HepG2 (cell line): ENCODE results near the gene SULT2A1. TPM values are rescaled to one million over a fixed set of nuclear protein-coding genes. Genes with fewer than 3 reads are reported as not detected.
A peak's percentile ranks its signal among the peaks of the same experiment; 100 is the strongest.

ENCODE experiments used
- ESRRA ChIP-seq: sonication (generic); formaldehyde crosslinking; IDR thresholded peaks from 2 replicates; pipeline ENCODE4 v1.5.1; 2020; ENCODE audit warnings: mild to moderate bottlenecking, low read depth, missing genetic modification reagents
- GABPB1 ChIP-seq: IDR thresholded peaks from 2 replicates; pipeline ENCODE4 v1.6.1; 2016; ENCODE audit warnings: mild to moderate bottlenecking, missing genetic modification reagents, moderate library complexity, missing compliant biosample characterization
- GZF1 ChIP-seq: sonication (generic); formaldehyde crosslinking; IDR thresholded peaks from 2 replicates; pipeline ENCODE4 v1.5.1; 2020; ENCODE audit warnings: mild to moderate bottlenecking, missing genetic modification reagents
- KLF15 ChIP-seq: sonication (generic); formaldehyde crosslinking; IDR thresholded peaks from 2 replicates; pipeline ENCODE4 v1.8.1; 2023; ENCODE audit warnings: borderline replicate concordance, mild to moderate bottlenecking, inconsistent platforms, missing genetic modification reagents, mixed read lengths
- MED8 ChIP-seq: sonication (generic); formaldehyde crosslinking; IDR thresholded peaks from 2 replicates; pipeline ENCODE4 v1.8.1; 2023; ENCODE audit warnings: mild to moderate bottlenecking, missing genetic modification reagents; ENCODE audit not compliant: insufficient replicate concordance
- MYNN ChIP-seq: sonication (generic); formaldehyde crosslinking; IDR thresholded peaks from 2 replicates; pipeline ENCODE4 v1.4.0; 2020; ENCODE audit warnings: mild to moderate bottlenecking, low read depth, missing genetic modification reagents
- SOX13 ChIP-seq, 3 experiments: fragments of 450-650 bp in 1 of 3; sonication (generic) in 1 of 3; formaldehyde crosslinking in 1 of 3; IDR thresholded peaks in 2 of 3; conservative IDR thresholded peaks in 1 of 3; 2 replicates each; pipeline versions ENCODE4 v1.5.0 to v1.6.1; 2016 to 2020; ENCODE audit warnings: antibody characterized with exemption in 1 of 3, mild to moderate bottlenecking in 1 of 3, missing compliant biosample characterization in 1 of 3, missing genetic modification reagents in 1 of 3, moderate library complexity in 1 of 3
- TCF7L2 ChIP-seq: IDR thresholded peaks from 2 replicates; pipeline ENCODE4 v1.6.1; 2011; ENCODE audit warnings: mild to moderate bottlenecking, low read depth, low read length, moderate library complexity
- ZBTB20 ChIP-seq: sonication (generic); formaldehyde crosslinking; IDR thresholded peaks from 2 replicates; pipeline ENCODE4 v1.8.1; 2023; ENCODE audit warnings: missing genetic modification reagents, low read depth, mild to moderate bottlenecking, borderline replicate concordance
- ZBTB21 ChIP-seq: sonication (generic); formaldehyde crosslinking; IDR thresholded peaks from 2 replicates; pipeline ENCODE4 v1.4.0; 2020; ENCODE audit warnings: missing genetic modification reagents
- ZNF136 ChIP-seq: sonication (generic); formaldehyde crosslinking; IDR thresholded peaks from 2 replicates; pipeline ENCODE4 v1.8.1; 2022; ENCODE audit warnings: low read depth, mild to moderate bottlenecking, moderate library complexity, missing genetic modification reagents
- ZNF510 ChIP-seq: sonication (generic); formaldehyde crosslinking; IDR thresholded peaks from 2 replicates; pipeline ENCODE4 v1.4.0; 2020; ENCODE audit warnings: low read depth, mild to moderate bottlenecking, missing genetic modification reagents
- ZNF629 ChIP-seq: sonication (generic); formaldehyde crosslinking; conservative IDR thresholded peaks from 2 replicates; pipeline ENCODE4 v1.5.0; 2020; ENCODE audit warnings: missing genetic modification reagents
- ZNF788 ChIP-seq: sonication (generic); formaldehyde crosslinking; IDR thresholded peaks from 2 replicates; pipeline ENCODE4 v1.5.0; 2020; ENCODE audit warnings: mild to moderate bottlenecking, missing genetic modification reagents, borderline replicate concordance
- polyA plus RNA-seq, 8 experiments: library from polyadenylated mRNA; depleted of rRNA in 3 of 8; stranded (reverse) in 7 of 8; unstranded in 1 of 8; fragments of >200 nt; fragmentation: Illumina TruSeq in 4 of 8; extraction: Trizol in 4 of 8; gene quantifications; 2 replicates each; pipeline versions ENCODE4 v1.2.1 to v1.2.3, GENCODE V29; 2011 to 2016; ENCODE audit warnings: low read depth in 4 of 8, missing spikeins in 1 of 8, mixed read lengths in 1 of 8; ENCODE audit not compliant: insufficient read depth in 1 of 8
- total RNA-seq, 5 experiments: library from RNA; depleted of rRNA; stranded (reverse); fragments of >200 nt; fragmentation: Illumina TruSeq; extraction: Trizol; gene quantifications; 2 replicates each; pipeline ENCODE4 v1.2.3, GENCODE V29; 2016; ENCODE audit warnings: low read depth in 1 of 5
- TF ChIP-seq, protein P1 (sequence below): sonication (generic); formaldehyde crosslinking; IDR thresholded peaks from 2 replicates; pipeline ENCODE4 v1.4.0; 2020; ENCODE audit warnings: mild to moderate bottlenecking, missing genetic modification reagents
- TF ChIP-seq, protein P2 (sequence below): sonication (generic); formaldehyde crosslinking; IDR thresholded peaks from 2 replicates; pipeline ENCODE4 v1.8.0; 2022; ENCODE audit warnings: mild to moderate bottlenecking, missing genetic modification reagents
- TF ChIP-seq, protein P3 (sequence below): sonication (generic); formaldehyde crosslinking; IDR thresholded peaks from 2 replicates; pipeline ENCODE4 v1.5.0; 2020; ENCODE audit warnings: mild to moderate bottlenecking, missing genetic modification reagents, borderline replicate concordance
- TF ChIP-seq, protein P4 (sequence below): sonication (generic); formaldehyde crosslinking; IDR thresholded peaks from 2 replicates; pipeline ENCODE4 v1.8.1; 2023; ENCODE audit warnings: mild to moderate bottlenecking, inconsistent platforms, moderate library complexity, missing genetic modification reagents, borderline replicate concordance

SULT2A1 gene
- total and polyA plus RNA-seq, 2 of the 13 experiments (the other 11 are each of a cell fraction or from before 2014, with no cell fraction given), result 137 to 193 TPM

DNA sequence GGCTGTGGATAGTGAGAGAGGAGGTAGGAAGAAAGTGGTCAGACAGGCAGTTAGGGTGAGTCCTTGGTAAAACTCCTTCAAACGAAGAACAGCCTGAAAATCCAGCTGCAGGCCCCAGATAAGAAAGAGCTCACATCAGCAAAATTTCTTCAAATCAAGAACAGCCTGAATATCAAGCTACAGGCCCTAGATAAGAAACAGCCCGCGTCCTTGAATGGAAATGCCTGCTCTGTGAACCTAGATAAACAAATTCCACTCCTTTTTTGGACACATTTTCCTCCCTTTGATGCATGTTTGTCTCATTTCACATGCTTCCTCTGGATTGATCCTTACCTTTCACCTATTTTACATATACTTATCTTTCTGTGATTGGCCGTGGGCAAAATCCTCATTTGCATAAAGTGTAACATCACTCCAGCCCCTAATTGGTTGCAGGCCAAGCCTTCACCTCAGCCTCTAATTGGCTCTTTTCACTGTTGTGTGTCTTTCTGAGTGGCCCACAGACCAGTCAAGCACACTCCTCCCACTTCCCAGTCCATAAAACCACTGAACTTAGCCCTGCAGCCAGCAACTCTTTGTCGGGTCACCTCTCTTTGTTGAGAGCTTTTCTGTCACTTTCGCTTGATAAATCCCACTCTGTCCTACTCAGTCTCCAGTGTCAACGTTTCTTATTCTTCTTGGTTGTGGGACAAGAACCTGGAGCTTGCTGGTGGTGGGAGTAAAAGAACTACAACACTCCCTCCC lies 6.0 kb upstream of the SULT2A1 start (continued):
- TF ChIP-seq, protein P1, sequence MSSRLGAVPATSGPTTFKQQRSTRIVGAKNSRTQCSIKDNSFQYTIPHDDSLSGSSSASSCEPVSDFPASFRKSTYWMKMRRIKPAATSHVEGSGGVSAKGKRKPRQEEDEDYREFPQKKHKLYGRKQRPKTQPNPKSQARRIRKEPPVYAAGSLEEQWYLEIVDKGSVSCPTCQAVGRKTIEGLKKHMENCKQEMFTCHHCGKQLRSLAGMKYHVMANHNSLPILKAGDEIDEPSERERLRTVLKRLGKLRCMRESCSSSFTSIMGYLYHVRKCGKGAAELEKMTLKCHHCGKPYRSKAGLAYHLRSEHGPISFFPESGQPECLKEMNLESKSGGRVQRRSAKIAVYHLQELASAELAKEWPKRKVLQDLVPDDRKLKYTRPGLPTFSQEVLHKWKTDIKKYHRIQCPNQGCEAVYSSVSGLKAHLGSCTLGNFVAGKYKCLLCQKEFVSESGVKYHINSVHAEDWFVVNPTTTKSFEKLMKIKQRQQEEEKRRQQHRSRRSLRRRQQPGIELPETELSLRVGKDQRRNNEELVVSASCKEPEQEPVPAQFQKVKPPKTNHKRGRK (CRISPR knock-in tag), result no peak
- TF ChIP-seq ZNF136 (CRISPR knock-in tag), result no peak
- peak; percentile 45; the same call in 1 of the 2 replicates for TF ChIP-seq ZNF788 (CRISPR knock-in tag)
- peak; percentile 63; the same call in 1 of the 2 replicates for TF ChIP-seq KLF15
- no peak for TF ChIP-seq ZBTB21 (CRISPR knock-in tag)
- TF ChIP-seq, protein P2, sequence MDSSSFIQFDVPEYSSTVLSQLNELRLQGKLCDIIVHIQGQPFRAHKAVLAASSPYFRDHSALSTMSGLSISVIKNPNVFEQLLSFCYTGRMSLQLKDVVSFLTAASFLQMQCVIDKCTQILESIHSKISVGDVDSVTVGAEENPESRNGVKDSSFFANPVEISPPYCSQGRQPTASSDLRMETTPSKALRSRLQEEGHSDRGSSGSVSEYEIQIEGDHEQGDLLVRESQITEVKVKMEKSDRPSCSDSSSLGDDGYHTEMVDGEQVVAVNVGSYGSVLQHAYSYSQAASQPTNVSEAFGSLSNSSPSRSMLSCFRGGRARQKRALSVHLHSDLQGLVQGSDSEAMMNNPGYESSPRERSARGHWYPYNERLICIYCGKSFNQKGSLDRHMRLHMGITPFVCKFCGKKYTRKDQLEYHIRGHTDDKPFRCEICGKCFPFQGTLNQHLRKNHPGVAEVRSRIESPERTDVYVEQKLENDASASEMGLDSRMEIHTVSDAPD (CRISPR knock-in tag), result 0 out of 2 replicates have a peak, but pooled peaks have one; percentile 36
- no peak for TF ChIP-seq GABPB1 (CRISPR knock-in tag)
- no peak for TF ChIP-seq ZNF510
- TF ChIP-seq, protein P3, sequence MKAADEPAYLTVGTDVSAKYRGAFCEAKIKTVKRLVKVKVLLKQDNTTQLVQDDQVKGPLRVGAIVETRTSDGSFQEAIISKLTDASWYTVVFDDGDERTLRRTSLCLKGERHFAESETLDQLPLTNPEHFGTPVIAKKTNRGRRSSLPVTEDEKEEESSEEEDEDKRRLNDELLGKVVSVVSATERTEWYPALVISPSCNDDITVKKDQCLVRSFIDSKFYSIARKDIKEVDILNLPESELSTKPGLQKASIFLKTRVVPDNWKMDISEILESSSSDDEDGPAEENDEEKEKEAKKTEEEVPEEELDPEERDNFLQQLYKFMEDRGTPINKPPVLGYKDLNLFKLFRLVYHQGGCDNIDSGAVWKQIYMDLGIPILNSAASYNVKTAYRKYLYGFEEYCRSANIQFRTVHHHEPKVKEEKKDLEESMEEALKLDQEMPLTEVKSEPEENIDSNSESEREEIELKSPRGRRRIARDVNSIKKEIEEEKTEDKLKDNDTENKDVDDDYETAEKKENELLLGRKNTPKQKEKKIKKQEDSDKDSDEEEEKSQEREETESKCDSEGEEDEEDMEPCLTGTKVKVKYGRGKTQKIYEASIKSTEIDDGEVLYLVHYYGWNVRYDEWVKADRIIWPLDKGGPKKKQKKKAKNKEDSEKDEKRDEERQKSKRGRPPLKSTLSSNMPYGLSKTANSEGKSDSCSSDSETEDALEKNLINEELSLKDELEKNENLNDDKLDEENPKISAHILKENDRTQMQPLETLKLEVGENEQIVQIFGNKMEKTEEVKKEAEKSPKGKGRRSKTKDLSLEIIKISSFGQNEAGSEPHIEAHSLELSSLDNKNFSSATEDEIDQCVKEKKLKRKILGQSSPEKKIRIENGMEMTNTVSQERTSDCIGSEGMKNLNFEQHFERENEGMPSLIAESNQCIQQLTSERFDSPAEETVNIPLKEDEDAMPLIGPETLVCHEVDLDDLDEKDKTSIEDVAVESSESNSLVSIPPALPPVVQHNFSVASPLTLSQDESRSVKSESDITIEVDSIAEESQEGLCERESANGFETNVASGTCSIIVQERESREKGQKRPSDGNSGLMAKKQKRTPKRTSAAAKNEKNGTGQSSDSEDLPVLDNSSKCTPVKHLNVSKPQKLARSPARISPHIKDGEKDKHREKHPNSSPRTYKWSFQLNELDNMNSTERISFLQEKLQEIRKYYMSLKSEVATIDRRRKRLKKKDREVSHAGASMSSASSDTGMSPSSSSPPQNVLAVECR (CRISPR knock-in tag), result peak; percentile 51; the same call in 1 of the 2 replicates
- no peak for TF ChIP-seq ESRRA
- TF ChIP-seq MYNN (CRISPR knock-in tag), result no peak
- peak; percentile 44 for TF ChIP-seq MED8 (CRISPR knock-in tag)
- TF ChIP-seq TCF7L2, result peak; percentile 36; the same call in 1 of the 2 replicates
- TF ChIP-seq, protein P4, sequence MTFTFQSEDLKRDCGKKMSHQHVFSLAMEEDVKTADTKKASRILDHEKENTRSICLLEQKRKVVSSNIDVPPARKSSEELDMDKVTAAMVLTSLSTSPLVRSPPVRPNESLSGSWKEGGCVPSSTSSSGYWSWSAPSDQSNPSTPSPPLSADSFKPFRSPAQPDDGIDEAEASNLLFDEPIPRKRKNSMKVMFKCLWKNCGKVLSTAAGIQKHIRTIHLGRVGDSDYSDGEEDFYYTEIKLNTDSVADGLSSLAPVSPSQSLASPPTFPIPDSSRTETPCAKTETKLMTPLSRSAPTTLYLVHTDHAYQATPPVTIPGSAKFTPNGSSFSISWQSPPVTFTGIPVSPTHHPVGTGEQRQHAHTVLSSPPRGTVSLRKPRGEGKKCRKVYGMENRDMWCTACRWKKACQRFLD, result no peak
- no peak for TF ChIP-seq GZF1 (CRISPR knock-in tag)
- peak; percentile 44; the same call in 1 of the 2 replicates for TF ChIP-seq SOX13 (IDR thresholded peaks at IDR 0.05)
- peak in 1 of 2 experiments; percentile 50; a peak in 1 of 4 replicates for TF ChIP-seq SOX13 (CRISPR knock-in tag; conservative IDR thresholded peaks at IDR 0.05 in 1 of 2, IDR thresholded peaks at IDR 0.05 in 1 of 2)
- peak; percentile 52; the same call in 1 of the 2 replicates for TF ChIP-seq ZBTB20 (CRISPR knock-in tag)
- no peak for TF ChIP-seq ZNF629 (CRISPR knock-in tag)
